Measurements from ENCODE around the gene AP3B2.
"Not testable (repeated sequence)": the region's sequence is repeated elsewhere in the genome, so short reads cannot be mapped to it uniquely, and the experiment has no call there.

The AP3B2 gene

GRCh38 chr15:82709421-82710207 is at the start of gene AP3B2:
AP3B2 (minus strand) TSS chr15:82709875; CDS start chr15:82709706, 169 bp downstream.
- peak; percentile 5 for DNase-seq (ENCODE audit: low read depth)

GRCh38 chr15:82751308-82751707 is 41.6 kb upstream of the AP3B2 start:
- DNase-seq (ENCODE audit: low read depth) = no peak

GRCh38 chr15:82750831-82751180 is 41.1 kb upstream of the AP3B2 start:
- DNase-seq (ENCODE audit: low read depth) = no peak

DNA sequence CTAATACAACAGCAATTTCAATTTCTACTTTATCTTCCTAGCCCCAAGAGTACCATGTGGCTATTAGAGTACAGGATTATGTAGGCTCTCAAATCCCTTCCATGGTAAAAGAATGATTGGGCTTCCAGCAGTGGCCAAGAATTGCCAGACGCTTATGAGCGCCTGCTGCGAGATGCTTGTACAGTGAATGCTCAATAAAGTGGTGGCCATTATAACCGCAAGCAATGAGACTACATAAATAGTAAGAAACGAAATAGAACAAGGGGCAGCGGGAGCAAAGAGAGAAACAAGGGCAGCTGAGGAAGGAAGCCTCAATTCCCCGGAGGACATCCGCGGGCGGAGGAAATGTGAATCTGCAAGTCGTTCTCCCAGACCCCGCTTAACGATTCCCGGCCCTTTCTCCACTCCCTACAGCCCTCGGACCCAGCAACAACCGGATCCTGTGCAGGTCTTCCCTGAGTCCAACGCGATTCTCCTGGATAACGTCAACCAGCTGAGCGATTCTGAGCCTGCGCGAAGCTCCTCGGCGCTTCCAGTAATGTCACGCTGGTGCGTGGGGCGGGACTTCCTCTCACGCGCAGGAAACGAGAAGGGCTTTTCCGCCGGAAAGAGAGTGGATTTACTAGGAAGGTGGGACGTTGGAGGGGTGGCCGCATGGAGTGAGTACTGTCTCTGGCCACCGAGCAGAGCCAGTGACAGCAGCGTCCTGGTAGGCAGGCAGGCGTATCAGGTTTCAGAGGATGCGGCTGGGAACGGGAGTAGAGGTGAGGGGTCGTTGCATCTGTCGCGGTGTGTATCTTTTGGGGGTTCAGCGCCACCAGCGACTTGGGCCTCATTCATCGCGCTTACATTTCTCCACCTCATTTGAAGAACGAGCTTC is 40.5 kb upstream of the AP3B2 start:
- DNase-seq (ENCODE audit: low read depth) = peak; percentile 80

GRCh38 chr15:82748315-82748714 is 38.6 kb upstream of the AP3B2 start:
- no peak for DNase-seq (ENCODE audit: low read depth)

DNA sequence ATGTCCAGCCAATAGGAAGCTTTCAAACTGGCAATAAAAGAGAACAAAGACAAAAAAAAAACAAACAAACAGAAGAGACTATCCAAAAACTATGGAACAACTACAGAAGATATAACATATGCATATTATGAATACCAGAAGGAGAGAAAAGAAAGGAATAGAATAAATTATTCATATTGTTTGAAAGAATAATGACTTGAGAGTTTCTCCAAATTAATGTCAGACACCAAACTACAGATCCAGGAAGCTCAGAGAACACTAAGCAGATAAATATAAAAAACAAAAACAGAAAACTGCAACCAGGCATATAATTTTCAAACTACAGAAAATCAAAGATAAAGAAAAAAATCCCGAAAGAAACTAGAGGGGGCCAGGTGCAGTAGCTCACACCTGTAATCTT is 34.1 kb upstream of the AP3B2 start:
- no peak for DNase-seq (ENCODE audit: low read depth)

DNA sequence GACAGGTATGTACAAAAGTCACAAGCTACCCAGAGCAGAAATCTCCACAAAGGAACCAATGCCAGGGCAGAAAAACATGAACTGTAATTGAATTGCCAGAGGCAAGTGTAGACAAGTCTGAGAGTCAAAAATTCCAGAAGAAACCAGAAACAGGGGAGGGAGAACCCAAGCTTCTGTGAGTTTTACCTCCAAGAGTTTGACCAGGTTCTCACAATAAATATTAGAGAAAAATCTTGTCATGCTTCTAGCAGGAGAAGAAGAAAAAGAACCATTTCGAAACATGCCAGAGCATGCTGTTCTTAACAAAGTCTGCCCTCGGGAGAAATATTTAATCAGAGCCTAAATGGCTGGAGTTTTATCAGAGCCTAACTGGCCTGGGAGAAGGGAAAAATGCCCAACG is 32.5 kb upstream of the AP3B2 start:
- DNase-seq (ENCODE audit: low read depth) = no peak

GRCh38 chr15:82739086-82739485 is 29.4 kb upstream of the AP3B2 start:
- no peak for DNase-seq (ENCODE audit: low read depth)

DNA sequence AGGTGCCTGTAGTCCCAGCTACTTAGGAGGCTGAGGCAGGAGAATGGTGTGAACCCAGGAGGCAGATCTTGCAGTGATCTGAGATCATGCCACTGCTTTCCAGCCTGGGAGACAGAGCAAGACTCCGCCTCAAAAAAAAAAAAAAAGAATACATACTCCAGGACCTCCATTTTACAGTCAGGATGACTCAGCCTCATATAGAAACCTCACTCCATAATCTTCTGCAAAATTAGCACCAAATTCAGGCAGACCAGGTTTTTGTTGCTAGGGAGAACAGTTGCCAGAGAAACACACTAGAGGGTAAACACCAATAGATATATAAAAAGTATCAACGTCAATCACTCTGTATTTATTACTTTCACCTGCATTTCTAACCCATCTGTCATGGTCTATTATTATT is 28.3 kb upstream of the AP3B2 start:
- no peak for DNase-seq (ENCODE audit: low read depth)

- no peak for DNase-seq (ENCODE audit: low read depth)
Observed at GRCh38 chr15:82731527-82731926, 21.9 kb upstream of the AP3B2 start.

DNA sequence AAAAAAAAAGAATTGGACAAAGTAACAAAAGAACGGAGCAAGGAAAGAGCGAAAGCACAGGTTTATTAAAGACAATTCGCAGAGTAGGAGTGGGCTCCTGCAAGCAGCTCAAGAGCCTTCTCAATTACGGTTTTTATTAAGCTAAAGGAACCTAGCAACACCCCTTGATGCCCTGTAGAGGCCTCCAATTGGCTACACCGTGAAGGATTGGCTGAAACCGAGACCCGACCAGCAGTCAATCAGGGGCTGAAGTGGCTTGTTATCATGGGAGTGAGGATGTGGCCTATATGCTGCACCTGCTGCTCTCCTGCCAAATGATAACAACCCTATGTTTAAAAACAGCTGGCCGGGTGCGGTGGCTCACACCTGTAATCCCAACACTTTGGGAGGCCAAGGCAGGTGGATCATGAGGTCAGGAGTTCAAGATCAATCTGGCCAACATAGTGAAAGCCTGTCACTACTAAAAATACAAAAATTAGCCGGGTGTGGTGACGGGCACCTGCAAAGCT is 20.4 kb upstream of the AP3B2 start:
- no peak for DNase-seq (ENCODE audit: low read depth)

GRCh38 chr15:82726816-82727215 is 17.1 kb upstream of the AP3B2 start:
- no peak for DNase-seq (ENCODE audit: low read depth)

GRCh38 chr15:82715003-82715402 is 5.3 kb upstream of the AP3B2 start:
- no peak for DNase-seq (ENCODE audit: low read depth)

DNA sequence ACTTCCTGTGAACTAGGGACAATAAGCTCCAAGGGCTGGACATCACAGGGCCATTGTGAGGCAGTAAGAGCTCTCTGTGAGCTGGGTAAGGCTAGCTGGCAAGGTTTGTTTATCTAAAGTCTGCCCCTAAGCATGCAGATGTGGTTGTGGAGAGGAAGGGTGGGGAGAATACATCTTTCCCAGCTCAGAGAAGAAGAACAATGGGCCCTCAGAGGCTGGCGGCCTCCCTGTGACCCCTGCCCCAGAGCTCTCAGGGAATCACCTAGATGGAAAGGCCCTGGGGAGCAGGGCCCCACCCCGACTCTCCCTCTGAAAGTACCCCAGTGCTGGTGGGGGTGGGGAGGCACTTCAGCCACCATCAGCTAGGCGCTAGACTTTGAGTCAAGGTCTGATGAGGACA is 4.3 kb upstream of the AP3B2 start:
- no peak for DNase-seq (ENCODE audit: low read depth)

DNA sequence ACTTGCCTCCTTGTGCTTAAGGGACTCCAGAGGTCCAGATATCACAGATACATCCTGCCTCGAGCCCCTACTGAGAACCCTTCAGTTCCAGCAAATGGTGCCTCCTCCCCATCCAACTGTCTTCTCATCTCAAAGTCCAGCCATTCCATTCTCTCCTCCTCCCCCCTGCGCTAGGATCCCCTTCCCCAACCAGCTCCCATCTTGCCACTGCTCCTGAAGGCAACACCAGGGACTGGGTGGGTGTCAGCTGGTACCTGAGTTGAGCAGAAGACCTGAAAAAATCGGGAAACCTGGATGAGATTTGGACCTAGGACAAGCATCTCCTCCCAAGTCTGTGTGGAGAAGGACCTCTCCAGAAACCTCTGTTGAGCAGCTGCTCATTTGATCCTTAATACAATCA is 2.4 kb upstream of the AP3B2 start:
- DNase-seq (ENCODE audit: low read depth) = no peak

DNA sequence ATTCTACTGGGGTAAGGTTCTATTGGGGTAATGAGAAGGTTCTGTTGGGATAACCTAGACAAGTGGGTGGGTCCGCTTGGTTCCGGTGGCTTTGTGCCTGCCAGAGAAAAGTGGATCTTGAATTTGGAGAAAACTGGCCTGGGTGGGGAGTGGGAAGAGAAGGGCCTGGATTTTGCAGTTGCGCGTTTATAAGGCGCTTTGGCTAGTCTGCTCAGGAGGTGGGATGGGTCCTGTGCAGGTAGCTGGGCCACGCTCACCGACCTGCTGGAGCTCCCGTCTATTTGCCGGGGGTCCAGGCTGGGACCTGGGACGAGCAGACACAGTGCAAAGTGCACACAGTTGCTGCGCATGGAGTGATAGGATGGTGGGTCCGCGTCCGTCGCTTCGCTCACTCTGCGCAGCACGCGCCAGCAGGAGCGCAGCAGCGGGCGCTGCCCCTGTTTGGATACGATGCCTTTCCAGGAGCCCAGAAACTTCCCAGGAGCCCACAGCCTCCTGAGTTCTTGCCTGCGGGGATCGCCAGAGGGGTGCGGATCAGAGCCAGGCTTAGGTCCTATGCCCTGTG is 1.3 kb upstream of the AP3B2 start:
- no peak for DNase-seq (ENCODE audit: low read depth)

DNA sequence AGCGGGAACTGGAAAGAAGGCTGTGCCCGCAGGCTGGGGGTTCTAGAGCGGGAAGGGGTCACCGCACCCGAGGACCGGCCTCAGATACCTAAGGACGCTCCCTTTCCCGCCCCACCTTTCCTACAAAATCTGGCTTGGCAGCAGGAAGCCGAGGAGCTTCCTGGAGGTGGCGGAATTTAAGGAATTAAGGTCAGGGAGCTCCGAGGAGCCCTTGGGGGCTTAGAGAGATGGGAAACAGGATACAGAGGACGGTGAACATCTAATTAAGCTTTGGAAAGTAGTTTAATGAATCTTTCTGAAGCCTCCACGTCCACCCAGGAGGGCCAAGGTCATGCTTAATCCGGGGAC is 507 bp upstream of the AP3B2 start:
- no peak for DNase-seq (ENCODE audit: low read depth)

GRCh38 chr15:82709081-82709420 is 624 bp downstream of the AP3B2 start:
- no peak for DNase-seq (ENCODE audit: low read depth)

GRCh38 chr15:82705856-82706255 is 3.8 kb downstream of the AP3B2 start:
- DNase-seq (ENCODE audit: low read depth) = not testable (repeated sequence)

DNA sequence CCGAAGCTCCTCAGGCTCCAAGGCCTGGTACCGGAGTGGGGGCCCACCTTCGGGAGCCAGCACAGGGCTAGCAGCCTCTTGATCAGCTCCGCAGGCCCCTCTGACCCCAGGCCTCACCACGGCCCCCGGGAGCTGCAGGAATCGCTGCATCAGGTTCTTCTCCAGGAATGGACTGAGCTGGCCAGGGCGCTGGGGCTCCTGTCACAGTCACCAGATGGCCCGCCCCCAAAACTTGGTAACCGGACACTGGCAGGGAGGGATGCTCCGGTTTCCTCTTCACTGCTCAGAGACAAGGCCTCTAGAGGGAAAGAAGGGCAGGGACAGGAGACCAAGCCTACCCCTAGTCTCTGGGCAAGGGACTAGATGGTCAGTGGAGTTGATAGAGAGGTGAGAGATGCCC is 9.9 kb downstream of the AP3B2 start:
- DNase-seq (ENCODE audit: low read depth) = no peak

- no peak for DNase-seq (ENCODE audit: low read depth)
Observed at GRCh38 chr15:82698711-82699345, 10.8 kb downstream of the AP3B2 start.

GRCh38 chr15:82697735-82698407 is 11.8 kb downstream of the AP3B2 start:
- DNase-seq (ENCODE audit: low read depth) = no peak

Data from non-pigmented ciliary epithelial cell (primary cell).